Kidney epithelial cell (primary cell): ENCODE results near the gene TIAM2. TPM values are rescaled to one million over a fixed set of nuclear protein-coding genes. Genes with fewer than 3 reads are reported as not detected.
"Not testable (repeated sequence)": the region's sequence is repeated elsewhere in the genome, so short reads cannot be mapped to it uniquely, and the experiment has no call there.

ENCODE experiments used
- DNase-seq: peaks from one replicate; pipeline ENCODE4 v3.0.0-alpha.2; 2010; ENCODE audit warnings: low read depth
- H3K27me3 ChIP-seq: 2 replicates; pipeline ENCODE4 v1.6.0; 2011; ENCODE audit warnings: low read length; ENCODE audit not compliant: control insufficient read depth, insufficient read depth
- H3K36me3 ChIP-seq: 2 replicates; pipeline ENCODE4 v1.5.1; 2011; ENCODE audit warnings: low read length; ENCODE audit not compliant: control insufficient read depth, insufficient read depth
- H3K4me3 ChIP-seq: 2 replicates; pipeline ENCODE4 v1.5.1; 2011; ENCODE audit warnings: low read depth, mild to moderate bottlenecking, control low read depth, low read length
- total RNA-seq: library from RNA; depleted of rRNA; stranded (reverse); fragments of >200 nt; gene quantifications from 2 replicates; pipeline ENCODE4 v1.2.3, GENCODE V29; 2015
- TF ChIP-seq, protein P1 (sequence below): IDR thresholded peaks from 2 replicates; pipeline ENCODE4 v1.5.1; 2011; ENCODE audit warnings: mild to moderate bottlenecking, moderate library complexity, low read length, control low read depth, inconsistent platforms; ENCODE audit not compliant: insufficient read depth, poor library complexity, severe bottlenecking

TIAM2 gene
- total RNA-seq, 1 donor from 2014 or later: 21.3 TPM

DNA sequence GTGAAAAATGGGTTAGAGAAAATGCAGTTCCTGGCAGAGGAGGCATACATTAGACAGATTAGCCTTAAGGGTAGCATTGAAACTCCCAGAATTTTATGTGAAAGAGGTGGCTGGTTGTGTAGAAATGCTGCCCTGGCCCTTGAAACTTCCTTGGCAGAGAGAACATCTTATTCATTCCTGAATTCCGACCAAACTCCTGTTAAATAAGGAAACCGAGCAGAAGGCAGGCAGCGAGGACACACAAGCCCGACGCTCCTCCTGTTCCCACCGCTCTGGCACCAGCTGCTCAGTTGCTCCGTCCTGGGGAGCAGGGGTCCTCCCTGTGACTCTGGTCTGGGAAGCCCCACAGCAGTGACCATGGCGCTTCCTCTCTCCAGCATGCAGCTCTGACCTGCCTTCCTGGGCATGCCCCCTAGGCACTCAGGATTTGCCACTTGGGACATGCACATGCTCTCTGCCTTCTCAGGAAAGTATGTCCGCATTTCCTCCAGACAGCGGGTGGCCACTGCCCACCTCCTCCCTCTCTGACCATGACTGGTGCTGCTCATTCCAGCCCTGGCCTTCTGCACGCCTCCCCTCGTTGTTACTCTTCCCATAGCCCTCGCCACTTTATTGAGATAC lies 233.5 kb downstream of the TIAM2 start:
- Histone ChIP-seq H3K4me3 (no peak overlapping the region), H3K27me3 (no peaks in the 10 kb centered on the region), H3K36me3 (no peaks in the 10 kb centered on the region)
- TF ChIP-seq, protein P1, sequence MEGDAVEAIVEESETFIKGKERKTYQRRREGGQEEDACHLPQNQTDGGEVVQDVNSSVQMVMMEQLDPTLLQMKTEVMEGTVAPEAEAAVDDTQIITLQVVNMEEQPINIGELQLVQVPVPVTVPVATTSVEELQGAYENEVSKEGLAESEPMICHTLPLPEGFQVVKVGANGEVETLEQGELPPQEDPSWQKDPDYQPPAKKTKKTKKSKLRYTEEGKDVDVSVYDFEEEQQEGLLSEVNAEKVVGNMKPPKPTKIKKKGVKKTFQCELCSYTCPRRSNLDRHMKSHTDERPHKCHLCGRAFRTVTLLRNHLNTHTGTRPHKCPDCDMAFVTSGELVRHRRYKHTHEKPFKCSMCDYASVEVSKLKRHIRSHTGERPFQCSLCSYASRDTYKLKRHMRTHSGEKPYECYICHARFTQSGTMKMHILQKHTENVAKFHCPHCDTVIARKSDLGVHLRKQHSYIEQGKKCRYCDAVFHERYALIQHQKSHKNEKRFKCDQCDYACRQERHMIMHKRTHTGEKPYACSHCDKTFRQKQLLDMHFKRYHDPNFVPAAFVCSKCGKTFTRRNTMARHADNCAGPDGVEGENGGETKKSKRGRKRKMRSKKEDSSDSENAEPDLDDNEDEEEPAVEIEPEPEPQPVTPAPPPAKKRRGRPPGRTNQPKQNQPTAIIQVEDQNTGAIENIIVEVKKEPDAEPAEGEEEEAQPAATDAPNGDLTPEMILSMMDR: no peak
- DNase-seq: no peak

DNA sequence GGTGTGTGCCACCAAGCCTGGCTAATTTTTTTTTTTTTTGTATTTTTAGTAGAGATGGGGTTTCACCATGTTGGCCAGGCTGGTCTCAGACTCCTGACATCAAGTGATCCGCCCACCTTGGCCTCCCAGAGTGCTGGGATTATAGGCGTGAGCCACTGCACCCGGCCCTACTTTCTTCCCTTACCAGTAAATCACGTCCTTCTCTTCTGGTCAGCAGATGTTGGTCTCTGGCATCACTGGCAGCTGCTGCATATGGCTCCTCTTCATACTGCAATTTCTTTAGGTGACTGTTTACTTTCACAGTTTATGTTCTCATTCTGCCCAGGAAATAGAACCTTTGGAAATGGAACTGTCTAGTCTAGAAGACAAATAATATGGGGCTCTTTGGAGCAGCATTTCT lies 235.9 kb downstream of the TIAM2 start:
- not testable (repeated sequence) for H3K4me3 ChIP-seq, H3K36me3 ChIP-seq, DNase-seq, H3K27me3 ChIP-seq

DNA sequence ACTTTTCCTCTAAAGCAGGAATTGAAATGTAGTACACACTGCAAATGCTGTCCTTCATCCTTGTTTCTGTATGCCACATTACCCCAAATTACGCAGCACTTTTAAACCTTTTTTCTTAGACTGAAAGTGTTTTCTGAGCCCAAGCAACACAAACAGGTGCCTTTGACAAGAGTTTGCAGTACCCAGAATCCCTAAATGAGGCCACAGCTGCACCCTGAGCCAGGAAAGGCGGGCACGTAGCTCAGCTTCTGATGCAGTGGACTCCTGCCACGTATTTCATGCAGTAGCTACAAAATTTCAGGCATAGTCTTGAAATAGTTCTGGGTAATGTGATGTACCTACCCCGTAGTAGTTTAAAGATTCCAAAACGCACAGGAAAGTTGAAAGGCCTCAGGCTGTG lies 237.7 kb downstream of the TIAM2 start:
- no peak overlapping the region for H3K4me3 ChIP-seq
- TF ChIP-seq, protein P1: no peak
- DNase-seq: no peak
- H3K36me3 ChIP-seq: no peaks in the 10 kb centered on the region
- no peaks in the 10 kb centered on the region for H3K27me3 ChIP-seq

DNA sequence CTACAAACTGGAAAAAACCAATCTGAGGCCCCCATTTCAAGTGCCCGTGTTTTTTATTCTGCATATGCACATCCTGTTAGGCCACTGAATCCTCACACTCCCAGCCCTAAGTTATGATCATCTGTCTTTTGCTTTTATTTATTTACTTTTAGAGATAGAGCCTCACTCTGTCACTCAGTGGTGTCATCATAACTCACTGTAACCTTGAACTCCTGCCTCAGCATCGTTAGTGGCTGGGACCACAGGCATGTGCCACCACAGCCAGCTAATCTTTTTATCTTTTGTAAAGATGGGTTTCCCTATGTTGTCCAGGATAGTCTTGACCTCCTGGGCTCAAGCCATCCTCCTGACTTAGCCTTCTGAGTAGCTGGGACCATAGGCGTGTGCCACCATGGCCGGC lies 239.1 kb downstream of the TIAM2 start:
- Histone ChIP-seq H3K36me3 (no peaks in the 10 kb centered on the region), H3K27me3 (no peaks in the 10 kb centered on the region), H3K4me3 (no peak overlapping the region)
- no peak for DNase-seq
- TF ChIP-seq, protein P1: no peak

DNA sequence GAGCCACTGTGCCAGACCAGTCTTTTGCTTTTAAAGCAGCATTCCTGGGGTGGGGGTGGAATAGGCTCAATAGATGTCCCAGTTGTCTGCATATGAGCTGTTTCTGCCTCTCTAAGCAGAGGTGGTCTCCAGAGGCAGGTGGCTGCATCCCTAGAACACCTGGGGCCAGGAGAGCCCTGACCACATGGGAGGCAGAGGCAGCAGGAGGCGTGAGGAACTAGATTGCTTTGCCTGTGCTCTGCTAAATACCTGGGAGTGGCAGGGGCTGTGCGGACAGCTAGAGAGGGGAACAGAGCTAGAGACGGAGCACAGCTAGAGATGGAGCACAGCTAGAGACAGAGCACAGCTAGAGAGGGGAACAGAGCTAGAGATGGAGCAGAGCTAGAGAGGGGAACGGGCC lies 239.6 kb downstream of the TIAM2 start:
- Histone ChIP-seq H3K36me3 (no peaks in the 10 kb centered on the region), H3K27me3 (no peaks in the 10 kb centered on the region), H3K4me3 (no peak overlapping the region)
- TF ChIP-seq, protein P1: no peak
- no peak for DNase-seq

DNA sequence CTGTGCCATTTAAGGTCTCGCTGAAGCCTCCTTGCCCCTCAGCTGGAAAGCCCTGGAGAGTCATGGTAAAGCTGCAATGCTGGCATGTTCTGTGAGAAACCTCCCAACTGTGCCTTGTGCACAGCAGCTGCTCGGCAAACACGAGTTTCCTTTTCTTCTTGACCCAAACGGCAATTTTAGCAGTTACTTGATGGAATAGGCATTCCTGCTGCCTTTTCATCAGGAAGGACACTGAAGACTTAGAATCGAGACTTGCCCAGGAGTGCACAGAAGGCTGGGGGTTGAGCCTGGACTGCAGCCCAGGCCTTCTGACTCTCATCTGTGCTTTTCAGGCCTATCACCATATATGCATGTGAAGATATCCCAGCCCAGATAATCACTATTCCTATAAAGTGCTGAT lies 240.0 kb downstream of the TIAM2 start:
- TF ChIP-seq, protein P1: no peak
- H3K36me3 ChIP-seq: no peaks in the 10 kb centered on the region
- no peaks in the 10 kb centered on the region for H3K27me3 ChIP-seq
- no peak for DNase-seq
- H3K4me3 ChIP-seq: no peak overlapping the region
